A549 (cell line): ENCODE data around the gene RPL28.

Experiments used
- CTCF ChIP-seq: fragments of >200 bp; sonication (Bioruptor Twin); formaldehyde crosslinking; IDR thresholded peaks from 3 replicates; pipeline ENCODE4 v1.5.1; 2016
- ELK1 ChIP-seq: fragments of 150-350 bp; IDR thresholded peaks from 2 replicates; pipeline ENCODE4 v1.6.1; 2014; ENCODE audit warnings: low read depth, mild to moderate bottlenecking, low read length
- GATA3 ChIP-seq: IDR thresholded peaks from 2 replicates; pipeline ENCODE4 v1.6.1; 2012; ENCODE audit warnings: borderline replicate concordance
- JUNB ChIP-seq: fragments of >200 bp; sonication (Bioruptor Twin); formaldehyde crosslinking; IDR thresholded peaks from 2 replicates; pipeline ENCODE4 v1.6.1; 2016
- REST ChIP-seq: fragments of 200-600 bp; sonication (generic); IDR thresholded peaks from 2 replicates; pipeline ENCODE4 v1.6.1; 2016; ENCODE audit warnings: antibody characterized with exemption, mild to moderate bottlenecking, moderate library complexity
- TP53 ChIP-seq: fragments of 250-450 bp; sonication (Bioruptor Pico); IDR thresholded peaks from 2 replicates; pipeline ENCODE4 v1.5.0; 2021; ENCODE audit warnings: mild to moderate bottlenecking, moderate library complexity

GRCh38 chr19:55360902-55361301 lies 24.8 kb upstream of the RPL28 start:
- TF ChIP-seq TP53 (CRISPR knock-in tag): no peak
- TF ChIP-seq GATA3: no peak
- no peak for TF ChIP-seq CTCF
- no peak for TF ChIP-seq REST
- no peak for TF ChIP-seq JUNB
- TF ChIP-seq ELK1: no peak
